ENCODE measurements around the gene PDIA2. TPM values are rescaled to one million over a fixed set of nuclear protein-coding genes. Genes with fewer than 3 reads are reported as not detected.

PDIA2 gene
- total RNA-seq, 1 experiment from 2014 or later = not detected

DNA sequence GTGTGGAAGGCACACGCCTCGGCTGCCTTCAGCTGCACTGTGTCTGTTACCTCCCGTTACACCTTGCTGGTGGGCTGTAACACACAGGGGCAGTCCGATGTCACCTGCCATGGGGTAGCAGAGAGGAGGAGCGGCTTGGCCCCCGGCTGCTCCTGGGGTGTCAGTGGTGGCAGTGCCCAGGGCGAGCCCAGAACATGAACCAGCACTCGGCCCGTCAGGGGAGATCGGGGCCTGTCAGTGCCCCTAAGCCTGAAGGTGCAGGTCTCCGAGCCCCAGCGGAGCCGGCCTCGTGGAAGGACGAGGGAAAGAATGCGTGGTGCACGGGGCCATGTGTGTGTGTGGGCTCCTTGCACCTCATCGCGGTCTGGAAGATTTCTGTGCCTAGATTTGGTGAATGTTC is 22.6 kb upstream of the PDIA2 start:
- no peak overlapping the region for H3K4me3 Mint-ChIP-seq (ENCODE audit: low read depth, unreplicated experiment)
- H3K27me3 Mint-ChIP-seq (ENCODE audit: unreplicated experiment) = no peaks in the 10 kb centered on the region
- H3K36me3 Mint-ChIP-seq (ENCODE audit: insufficient read depth, unreplicated experiment) = peaks cover 58% of the 10 kb centered on the region
- CTCF ChIA-PET = no interaction called here
- no peaks in the 10 kb centered on the region for H3K9me3 Mint-ChIP-seq (ENCODE audit: low read depth, unreplicated experiment)
- no TSS peak for BruUV-seq (replicated peaks)
- H3K4me1 Mint-ChIP-seq (ENCODE audit: low read depth, unreplicated experiment) = peaks cover under 1% of the 10 kb centered on the region
- H3K27ac Mint-ChIP-seq (ENCODE audit: unreplicated experiment) = no peak overlapping the region
- no peak for DNase-seq
- intact Hi-C loops (cut with micrococcal nuclease; ENCODE audit: unreplicated experiment) = no loop called here
- TF ChIP-seq CTCF (IDR thresholded peaks at IDR 0.05; ENCODE audit: unreplicated experiment) = no peak

DNA sequence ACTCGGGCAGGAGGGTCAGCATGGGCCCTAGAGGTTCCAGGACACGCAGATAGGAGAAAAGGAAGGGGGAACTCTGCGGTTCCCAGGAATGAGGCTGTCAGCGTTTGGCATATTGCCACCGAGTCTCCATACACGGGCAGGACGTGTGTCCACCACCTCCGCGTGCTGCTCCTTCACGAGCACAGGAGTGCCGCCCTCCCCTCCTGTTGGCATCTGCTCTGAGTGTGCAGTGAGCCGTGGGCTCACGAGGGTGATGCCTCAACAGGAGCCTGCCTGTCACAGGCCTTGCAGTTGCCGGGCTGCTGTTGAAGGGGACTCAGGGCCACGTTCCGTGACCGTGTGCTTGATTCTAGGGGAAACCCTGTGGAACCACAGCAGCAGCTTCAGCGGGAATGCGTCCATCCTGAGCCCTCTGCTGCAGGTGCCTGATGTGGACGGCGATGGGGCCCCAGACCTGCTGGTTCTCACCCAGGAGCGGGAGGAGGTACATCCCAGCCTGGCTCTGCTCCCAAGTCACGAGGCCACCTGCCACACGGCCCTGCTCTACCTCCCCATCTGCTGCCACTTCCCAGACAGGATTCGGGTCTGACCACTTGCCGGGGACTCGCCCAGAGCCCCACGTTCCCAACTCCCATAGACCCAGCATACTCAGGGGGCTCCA is 21.8 kb upstream of the PDIA2 start:
- BruUV-seq (replicated peaks) = no TSS peak
- intact Hi-C loops (cut with micrococcal nuclease; ENCODE audit: unreplicated experiment) = no loop called here
- no peaks in the 10 kb centered on the region for H3K27me3 Mint-ChIP-seq (ENCODE audit: unreplicated experiment)
- CTCF ChIA-PET = no interaction called here
- H3K36me3 Mint-ChIP-seq (ENCODE audit: insufficient read depth, unreplicated experiment) = peaks cover 61% of the 10 kb centered on the region
- no peaks in the 10 kb centered on the region for H3K9me3 Mint-ChIP-seq (ENCODE audit: low read depth, unreplicated experiment)
- DNase-seq = no peak
- H3K27ac Mint-ChIP-seq (ENCODE audit: unreplicated experiment) = no peak overlapping the region
- peaks cover 9% of the 10 kb centered on the region for H3K4me1 Mint-ChIP-seq (ENCODE audit: low read depth, unreplicated experiment)
- no peak overlapping the region for H3K4me3 Mint-ChIP-seq (ENCODE audit: low read depth, unreplicated experiment)
- TF ChIP-seq CTCF (IDR thresholded peaks at IDR 0.05; ENCODE audit: unreplicated experiment) = no peak

- intact Hi-C loops (cut with micrococcal nuclease; ENCODE audit: unreplicated experiment) = no loop called here
- Mint-ChIP-seq H3K27ac (ENCODE audit: unreplicated experiment) (no peak overlapping the region), H3K27me3 (ENCODE audit: unreplicated experiment) (no peaks in the 10 kb centered on the region), H3K9me3 (ENCODE audit: low read depth, unreplicated experiment) (no peaks in the 10 kb centered on the region), H3K4me3 (ENCODE audit: low read depth, unreplicated experiment) (no peak overlapping the region), H3K4me1 (ENCODE audit: low read depth, unreplicated experiment) (peaks cover 12% of the 10 kb centered on the region), H3K36me3 (ENCODE audit: insufficient read depth, unreplicated experiment) (peaks cover 59% of the 10 kb centered on the region)
- no peak for DNase-seq
- CTCF ChIA-PET = no interaction called here
- TF ChIP-seq CTCF (IDR thresholded peaks at IDR 0.05; ENCODE audit: unreplicated experiment) = no peak
- no TSS peak for BruUV-seq (replicated peaks)
These were observed 20.7 kb upstream of the PDIA2 start for GRCh38 chr16:262121-262745.

DNA sequence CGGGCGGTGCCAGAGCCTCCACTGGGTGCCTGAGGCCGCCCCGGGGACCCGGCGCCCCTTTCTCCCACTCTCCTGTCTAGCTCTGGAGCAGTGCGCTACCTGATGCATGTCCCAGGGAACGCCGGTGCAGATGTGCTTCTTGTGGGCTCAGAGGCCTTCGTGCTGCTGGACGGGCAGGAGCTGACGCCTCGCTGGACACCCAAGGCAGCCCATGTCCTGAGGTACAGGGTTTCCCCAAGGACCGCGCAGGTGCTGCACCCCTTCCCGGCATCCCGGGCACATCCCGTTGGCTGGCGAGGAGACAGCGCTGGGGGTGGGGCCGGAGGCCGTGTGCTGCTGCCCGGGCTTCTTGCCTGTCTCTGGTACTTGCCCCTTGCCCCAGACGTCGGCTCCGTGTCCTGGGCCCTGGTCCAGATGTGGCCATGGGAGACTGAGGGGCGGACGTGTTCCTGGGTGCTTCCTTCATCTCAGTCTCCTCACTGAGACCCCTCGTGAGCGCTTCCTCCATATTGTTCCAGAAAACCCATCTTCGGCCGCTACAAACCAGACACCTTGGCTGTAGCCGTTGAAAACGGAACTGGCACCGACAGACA is 19.7 kb upstream of the PDIA2 start:
- H3K27ac Mint-ChIP-seq (ENCODE audit: unreplicated experiment) = no peak overlapping the region
- TF ChIP-seq CTCF (IDR thresholded peaks at IDR 0.05; ENCODE audit: unreplicated experiment) = no peak
- CTCF ChIA-PET = no interaction called here
- H3K4me1 Mint-ChIP-seq (ENCODE audit: low read depth, unreplicated experiment) = peaks cover 19% of the 10 kb centered on the region
- no TSS peak for BruUV-seq (replicated peaks)
- no peaks in the 10 kb centered on the region for H3K27me3 Mint-ChIP-seq (ENCODE audit: unreplicated experiment)
- H3K9me3 Mint-ChIP-seq (ENCODE audit: low read depth, unreplicated experiment) = no peaks in the 10 kb centered on the region
- peaks cover 57% of the 10 kb centered on the region for H3K36me3 Mint-ChIP-seq (ENCODE audit: insufficient read depth, unreplicated experiment)
- DNase-seq = no peak
- H3K4me3 Mint-ChIP-seq (ENCODE audit: low read depth, unreplicated experiment) = no peak overlapping the region
- intact Hi-C loops (cut with micrococcal nuclease; ENCODE audit: unreplicated experiment) = no loop called here

Data from Calu3 (cell line).